NCI-H748 (cell line): ENCODE data around the gene THRAP3.

ENCODE experiments used
- DNase-seq: peaks from one replicate; lab custom pipeline; 2025; ENCODE audit not compliant: unreplicated experiment; lab: John Stamatoyannopoulos, UW

The THRAP3 gene

GRCh38 chr1:36287595-36287994 lies 63.4 kb downstream of the THRAP3 start:
- DNase-seq = no peak

- no peak for DNase-seq
Observed at GRCh38 chr1:36295390-36295789, 71.1 kb downstream of the THRAP3 start.

- no peak for DNase-seq
Observed at GRCh38 chr1:36297062-36297461, 72.8 kb downstream of the THRAP3 start.

- no peak for DNase-seq
Observed at GRCh38 chr1:36298640-36299039, 74.4 kb downstream of the THRAP3 start.

- no peak for DNase-seq
Observed at GRCh38 chr1:36300526-36300925, 76.3 kb downstream of the THRAP3 start.

- DNase-seq = no peak
Observed at GRCh38 chr1:36301220-36301619, 77.0 kb downstream of the THRAP3 start.

- DNase-seq = no peak
Observed at GRCh38 chr1:36303244-36303643, 79.0 kb downstream of the THRAP3 start.

GRCh38 chr1:36303650-36304360 lies 79.6 kb downstream of the THRAP3 start:
- DNase-seq = no peak

GRCh38 chr1:36304521-36304920 lies 80.3 kb downstream of the THRAP3 start:
- no peak for DNase-seq

- no peak for DNase-seq
Observed at GRCh38 chr1:36304970-36305914, 81.0 kb downstream of the THRAP3 start.

GRCh38 chr1:36305915-36306209 lies 81.6 kb downstream of the THRAP3 start:
- DNase-seq = no peak

- peak; percentile 70 for DNase-seq
Observed at GRCh38 chr1:36306210-36306901, 82.1 kb downstream of the THRAP3 start, which contains the start of gene SH3D21. Gene SH3D21, plus strand, starts transcription at chr1:36306368. Its CDS starts 53 bp downstream, at chr1:36306421.

GRCh38 chr1:36306902-36307456 lies 82.7 kb downstream of the THRAP3 start:
- peak; percentile 91 for DNase-seq

- no peak for DNase-seq
Observed at GRCh38 chr1:36307601-36308330, 83.5 kb downstream of the THRAP3 start.

- DNase-seq = no peak
Observed at GRCh38 chr1:36309397-36309796, 85.2 kb downstream of the THRAP3 start.

- DNase-seq = no peak
Observed at GRCh38 chr1:36320291-36320761, 96.1 kb downstream of the THRAP3 start.

GRCh38 chr1:36320767-36321118 lies 96.5 kb downstream of the THRAP3 start:
- no peak for DNase-seq

GRCh38 chr1:36321119-36321951 lies 97.1 kb downstream of the THRAP3 start:
- DNase-seq = peak; percentile 43

- peak; percentile 26 for DNase-seq
Observed at GRCh38 chr1:36322041-36322785, 98.0 kb downstream of the THRAP3 start.
